ENCODE data around the gene SNRNP25. TPM values are rescaled to one million over a fixed set of nuclear protein-coding genes. Genes with fewer than 3 reads are reported as not detected.

Gene SNRNP25
- total RNA-seq, 1 donor from 2014 or later: 52.0 TPM

- no peak overlapping the region for H3K27ac Mint-ChIP-seq
- H3K9me3 Mint-ChIP-seq (ENCODE audit: low read depth): no peaks in the 10 kb centered on the region
- H3K4me1 Mint-ChIP-seq (ENCODE audit: low read depth): peaks cover under 1% of the 10 kb centered on the region
- TF ChIP-seq CTCF (IDR thresholded peaks at IDR 0.05; ENCODE audit: unreplicated experiment): no peak
- H3K27me3 Mint-ChIP-seq: no peaks in the 10 kb centered on the region
- peaks cover 16% of the 10 kb centered on the region for H3K36me3 Mint-ChIP-seq (ENCODE audit: insufficient read depth)
- no peak for DNase-seq (ENCODE audit: low spot score, unreplicated experiment)
- no peak overlapping the region for H3K4me3 Mint-ChIP-seq (ENCODE audit: low read depth)
Measured at GRCh38 chr16:58491-59439, 5.1 kb downstream of the SNRNP25 start.

GRCh38 chr16:59440-60059 is 5.9 kb downstream of the SNRNP25 start:
- Mint-ChIP-seq H3K27ac (no peak overlapping the region), H3K4me1 (ENCODE audit: low read depth) (no peaks in the 10 kb centered on the region), H3K4me3 (ENCODE audit: low read depth) (no peak overlapping the region), H3K36me3 (ENCODE audit: insufficient read depth) (peaks cover 16% of the 10 kb centered on the region), H3K9me3 (ENCODE audit: low read depth) (no peaks in the 10 kb centered on the region), H3K27me3 (no peaks in the 10 kb centered on the region)
- no peak for DNase-seq (ENCODE audit: low spot score, unreplicated experiment)
- TF ChIP-seq CTCF (IDR thresholded peaks at IDR 0.05; ENCODE audit: unreplicated experiment): no peak

- Mint-ChIP-seq H3K9me3 (ENCODE audit: low read depth) (no peaks in the 10 kb centered on the region), H3K27me3 (no peaks in the 10 kb centered on the region), H3K4me3 (ENCODE audit: low read depth) (no peak overlapping the region), H3K27ac (no peak overlapping the region), H3K4me1 (ENCODE audit: low read depth) (no peaks in the 10 kb centered on the region), H3K36me3 (ENCODE audit: insufficient read depth) (peaks cover 16% of the 10 kb centered on the region)
- no peak for DNase-seq (ENCODE audit: low spot score, unreplicated experiment)
- TF ChIP-seq CTCF (IDR thresholded peaks at IDR 0.05; ENCODE audit: unreplicated experiment): no peak
Measured at GRCh38 chr16:60166-60565, 6.5 kb downstream of the SNRNP25 start.

GRCh38 chr16:60929-61878 is 7.6 kb downstream of the SNRNP25 start:
- H3K4me1 Mint-ChIP-seq (ENCODE audit: low read depth): no peaks in the 10 kb centered on the region
- H3K27ac Mint-ChIP-seq: no peak overlapping the region
- no peak for DNase-seq (ENCODE audit: low spot score, unreplicated experiment)
- H3K27me3 Mint-ChIP-seq: no peaks in the 10 kb centered on the region
- H3K9me3 Mint-ChIP-seq (ENCODE audit: low read depth): no peaks in the 10 kb centered on the region
- no peak overlapping the region for H3K4me3 Mint-ChIP-seq (ENCODE audit: low read depth)
- H3K36me3 Mint-ChIP-seq (ENCODE audit: insufficient read depth): peaks cover 13% of the 10 kb centered on the region
- no peak for TF ChIP-seq CTCF (IDR thresholded peaks at IDR 0.05; ENCODE audit: unreplicated experiment)

GRCh38 chr16:61879-62281 is 8.3 kb downstream of the SNRNP25 start:
- DNase-seq (ENCODE audit: low spot score, unreplicated experiment): no peak
- H3K4me3 Mint-ChIP-seq (ENCODE audit: low read depth): no peak overlapping the region
- no peak overlapping the region for H3K27ac Mint-ChIP-seq
- no peaks in the 10 kb centered on the region for H3K4me1 Mint-ChIP-seq (ENCODE audit: low read depth)
- peaks cover 13% of the 10 kb centered on the region for H3K36me3 Mint-ChIP-seq (ENCODE audit: insufficient read depth)
- no peaks in the 10 kb centered on the region for H3K9me3 Mint-ChIP-seq (ENCODE audit: low read depth)
- no peaks in the 10 kb centered on the region for H3K27me3 Mint-ChIP-seq
- TF ChIP-seq CTCF (IDR thresholded peaks at IDR 0.05; ENCODE audit: unreplicated experiment): no peak

Measured in progenitor cell of endocrine pancreas (in vitro differentiated cells).